ENCODE data around the gene KCMF1.

The KCMF1 gene

GRCh38 chr2:85078536-85078935, 107.6 kb downstream of the KCMF1 start:
- no peak for DNase-seq (ENCODE audit: low spot score)

- DNase-seq (ENCODE audit: low spot score) = no peak
These were observed 112.1 kb downstream of the KCMF1 start for GRCh38 chr2:85083092-85083491.

GRCh38 chr2:85085563-85085962, 114.6 kb downstream of the KCMF1 start:
- DNase-seq (ENCODE audit: low spot score) = no peak

GRCh38 chr2:85087541-85087940, 116.6 kb downstream of the KCMF1 start:
- no peak for DNase-seq (ENCODE audit: low spot score)

GRCh38 chr2:85088921-85089320, 118.0 kb downstream of the KCMF1 start:
- no peak for DNase-seq (ENCODE audit: low spot score)

GRCh38 chr2:85089585-85089984, 118.6 kb downstream of the KCMF1 start:
- DNase-seq (ENCODE audit: low spot score) = no peak

- DNase-seq (ENCODE audit: low spot score) = no peak
These were observed 120.9 kb downstream of the KCMF1 start for GRCh38 chr2:85091838-85092237.

- DNase-seq (ENCODE audit: low spot score) = no peak
These were observed 124.1 kb downstream of the KCMF1 start for GRCh38 chr2:85095094-85095493.

- DNase-seq (ENCODE audit: low spot score) = no peak
These were observed 125.7 kb downstream of the KCMF1 start for GRCh38 chr2:85096616-85097015.

GRCh38 chr2:85104228-85104627, 133.3 kb downstream of the KCMF1 start:
- no peak for DNase-seq (ENCODE audit: low spot score)

GRCh38 chr2:85106489-85107180, 135.7 kb downstream of the KCMF1 start:
- no peak for DNase-seq (ENCODE audit: low spot score)
